K562 (cell line): ENCODE measurements around the gene CLCNKB. TPM values are rescaled to one million over a fixed set of nuclear protein-coding genes. Genes with fewer than 3 reads are reported as not detected.

Experiments used
- AFF4 ChIP-seq: sonication (generic); formaldehyde crosslinking; IDR thresholded peaks from 2 replicates; pipeline ENCODE4 v1.8.0; 2023; ENCODE audit warnings: mild to moderate bottlenecking, missing genetic modification reagents
- CC2D1A ChIP-seq: fragments of 450-650 bp; IDR thresholded peaks from 2 replicates; pipeline ENCODE4 v1.6.1; 2017; ENCODE audit warnings: mild to moderate bottlenecking
- CEBPZ ChIP-seq: fragments of 150-350 bp; IDR thresholded peaks from 2 replicates; pipeline ENCODE4 v1.6.1; 2014; ENCODE audit warnings: low read depth, mild to moderate bottlenecking, low read length, borderline replicate concordance
- CREM ChIP-seq: IDR thresholded peaks from 2 replicates; pipeline ENCODE4 v1.6.1; 2014; ENCODE audit warnings: antibody characterized with exemption, low read depth
- EP300 ChIP-seq: IDR thresholded peaks from 2 replicates; pipeline ENCODE4 v1.6.1; 2012; ENCODE audit warnings: low read length, improper control_type of control experiment
- KDM2B ChIP-seq: fragments of 250-450 bp; sonication (Bioruptor Pico); IDR thresholded peaks from 2 replicates; pipeline ENCODE4 v1.8.0; 2021; ENCODE audit warnings: mild to moderate bottlenecking, moderate library complexity
- NFE2L1 ChIP-seq: fragments of 450-650 bp; IDR thresholded peaks from 2 replicates; pipeline ENCODE4 v1.6.1; 2016; ENCODE audit warnings: missing genetic modification characterization, low read depth, mild to moderate bottlenecking, missing compliant biosample characterization, moderate library complexity, borderline replicate concordance
- RB1 ChIP-seq: fragments of 450-650 bp; IDR thresholded peaks from 2 replicates; pipeline ENCODE4 v1.6.1; 2017; ENCODE audit warnings: low read depth, mild to moderate bottlenecking
- SNIP1 ChIP-seq: fragments of 450-650 bp; IDR thresholded peaks from 2 replicates; pipeline ENCODE4 v1.7.1; 2017; ENCODE audit warnings: low read depth, mild to moderate bottlenecking
- SP2 ChIP-seq: IDR thresholded peaks from 2 replicates; pipeline ENCODE4 v1.6.1; 2011; ENCODE audit warnings: mild to moderate bottlenecking, low read depth, low read length, moderate library complexity; ENCODE audit not compliant: poor library complexity, severe bottlenecking; ENCODE audit errors: extremely low read depth
- THRAP3 ChIP-seq: fragments of 450-650 bp; IDR thresholded peaks from 2 replicates; pipeline ENCODE4 v1.6.1; 2016; ENCODE audit warnings: mild to moderate bottlenecking, inconsistent platforms, borderline replicate concordance
- ZBTB43 ChIP-seq: sonication (generic); formaldehyde crosslinking; IDR thresholded peaks from 2 replicates; pipeline ENCODE4 v1.8.0; 2023; ENCODE audit warnings: mild to moderate bottlenecking, missing genetic modification reagents
- ZBTB49 ChIP-seq: sonication (generic); formaldehyde crosslinking; IDR thresholded peaks from 2 replicates; pipeline ENCODE4 v1.8.0; 2022; ENCODE audit warnings: missing genetic modification reagents, mild to moderate bottlenecking, borderline replicate concordance
- ZNF384 ChIP-seq: IDR thresholded peaks from 2 replicates; pipeline ENCODE4 v1.6.1; 2012; ENCODE audit warnings: low read depth, low read length, improper control_type of control experiment
- ZNF785 ChIP-seq: fragments of 250-450 bp; sonication (Bioruptor Pico); IDR thresholded peaks from 2 replicates; pipeline ENCODE4 v1.4.0; 2020; ENCODE audit warnings: mild to moderate bottlenecking
- polyA plus RNA-seq, 8 experiments: library from polyadenylated mRNA; depleted of rRNA in 4 of 8; stranded (reverse) in 5 of 8; unstranded in 3 of 8; fragments of >200 nt; fragmentation: Nextera tagmentation in 2 of 8; fragmentation: Illumina TruSeq in 1 of 8; extraction: Ambion mirVana in 2 of 8; extraction: Trizol in 1 of 8; gene quantifications; 2 replicates each; pipeline versions ENCODE4 v1.2.1 to v1.2.3, GENCODE V29; 2011 to 2014; ENCODE audit warnings: inconsistent platforms in 1 of 8, missing spikeins in 1 of 8
- total RNA-seq, 7 experiments: library from RNA; depleted of rRNA in 6 of 7; stranded (reverse); fragments of >200 nt in 6 of 7; fragmentation: Illumina TruSeq in 2 of 7; extraction: Trizol in 2 of 7; gene quantifications; 2 replicates each; pipeline versions ENCODE4 v1.2.1 to v1.2.3, GENCODE V29; 2011 to 2021; ENCODE audit warnings: low replicate concordance in 1 of 7

Gene CLCNKB
- total and polyA plus RNA-seq, 9 of the 15 experiments (the other 6 are each of a cell fraction or from before 2014, with no cell fraction given), result 0.08 to 1.7 (median 0.64) TPM

GRCh38 chr1:16009030-16009460, 34.5 kb upstream of the CLCNKB start (continued):
- TF ChIP-seq SNIP1 (no peak), ZNF785 (CRISPR knock-in tag) (no peak), CC2D1A (peak; percentile 92), ZBTB43 (0 out of 2 replicates have a peak, but pooled peaks have one; percentile 20), CEBPZ (no peak), ZNF384 (no peak), SP2 (no peak), KDM2B (CRISPR knock-in tag) (no peak), AFF4 (no peak), CREM (0 out of 2 replicates have a peak, but pooled peaks have one; percentile 10), THRAP3 (peak; percentile 61; the same call in 1 of the 2 replicates), EP300 (0 out of 2 replicates have a peak, but pooled peaks have one; percentile 16), RB1 (peak; percentile 63; the same call in 1 of the 2 replicates), ZBTB49 (CRISPR knock-in tag) (no peak), NFE2L1 (tag) (no peak)
